GM19438 (cell line): Measurements from ENCODE around the gene NAT14.
A peak's percentile ranks its signal among the peaks of the same experiment; 100 is the strongest.

Source experiments
- ATAC-seq: cut with Tn5 transposase; IDR thresholded peaks from one replicate; pipeline ENCODE4 v1.9.1; 2021; ENCODE audit warnings: low read depth; ENCODE audit not compliant: unreplicated experiment

Gene NAT14

GRCh38 chr19:55498246-55498840 is 13.4 kb downstream of the NAT14 start:
- ATAC-seq, result no peak

- ATAC-seq, result no peak
Observed at GRCh38 chr19:55500368-55500952, 15.5 kb downstream of the NAT14 start.

GRCh38 chr19:55502197-55502952 is 17.4 kb downstream of the NAT14 start:
- no peak for ATAC-seq

- ATAC-seq, result no peak
Observed at GRCh38 chr19:55503157-55503501, 18.1 kb downstream of the NAT14 start.

- peak; percentile 86 for ATAC-seq
Observed at GRCh38 chr19:55503502-55504251, 18.7 kb downstream of the NAT14 start.

- no peak for ATAC-seq
Observed at GRCh38 chr19:55504252-55504603, 19.2 kb downstream of the NAT14 start.

GRCh38 chr19:55504981-55505380 is 20.0 kb downstream of the NAT14 start:
- ATAC-seq, result no peak

- ATAC-seq, result no peak
Observed at GRCh38 chr19:55508120-55508519, 23.1 kb downstream of the NAT14 start.

- ATAC-seq, result peak; percentile 98
Observed at GRCh38 chr19:55516878-55517620, 32.1 kb downstream of the NAT14 start.

- no peak for ATAC-seq
Observed at GRCh38 chr19:55519451-55520311, 34.7 kb downstream of the NAT14 start.

- ATAC-seq, result no peak
Observed at GRCh38 chr19:55520691-55521292, 35.8 kb downstream of the NAT14 start.

GRCh38 chr19:55525289-55526101 is 40.5 kb downstream of the NAT14 start:
- ATAC-seq, result no peak

- no peak for ATAC-seq
Observed at GRCh38 chr19:55526216-55527196, 41.5 kb downstream of the NAT14 start.

GRCh38 chr19:55527197-55528029 is 42.4 kb downstream of the NAT14 start:
- ATAC-seq, result no peak

- no peak for ATAC-seq
Observed at GRCh38 chr19:55528030-55528803, 43.2 kb downstream of the NAT14 start.
